Panc1 (cell line): Measurements from ENCODE around the gene DCLK2. TPM values are rescaled to one million over a fixed set of nuclear protein-coding genes. Genes with fewer than 3 reads are reported as not detected.

Experiments
- ATAC-seq: fragments of 200-7000 bp; cut with Tn5 transposase; 2 replicates; pipeline ENCODE4 v1.9.1; 2020; ENCODE audit warnings: mild to moderate bottlenecking, moderate library complexity
- BruUV-seq: library from RNA; stranded (reverse); fragments of 400-500 nt; replicated peaks from 2 replicates; lab custom pipeline; 2021; lab: Mats Ljungman, UMichigan
- CTCF ChIA-PET: fragments of 300-600 bp; sonication (Branson Sonifier 250); formaldehyde crosslinking; loops from one replicate; lab custom pipeline; 2022; ENCODE audit warnings: antibody characterized with exemption; lab: Charles Lee
- POLR2A ChIA-PET: fragments of 300-600 bp; sonication (Branson Sonifier 250); formaldehyde crosslinking; loops from one replicate; lab custom pipeline; 2022; ENCODE audit warnings: antibody characterized with exemption; lab: Charles Lee
- DNase-seq: peaks from one replicate; pipeline ENCODE4 v3.0.0-alpha.2; 2010; ENCODE audit warnings: low read depth, low spot score
- H3K27ac ChIP-seq: 2 replicates; pipeline ENCODE4 v1.5.1; 2011; ENCODE audit warnings: mild to moderate bottlenecking, low read length, inconsistent platforms
- H3K27me3 ChIP-seq: fragments of 200-500 bp; sonication (Bioruptor generic); 2 replicates; pipeline ENCODE4 v1.6.0; 2014; ENCODE audit warnings: low read length, inconsistent platforms; ENCODE audit not compliant: control insufficient read depth, insufficient read depth
- H3K36me3 ChIP-seq: fragments of 200-500 bp; sonication (Bioruptor generic); 2 replicates; pipeline ENCODE4 v1.5.1; 2014; ENCODE audit warnings: inconsistent platforms, mild to moderate bottlenecking, low read length, moderate library complexity; ENCODE audit not compliant: control insufficient read depth, insufficient read depth
- H3K4me1 ChIP-seq: 2 replicates; pipeline ENCODE4 v1.5.1; 2011; ENCODE audit warnings: inconsistent platforms, mild to moderate bottlenecking, low read length, moderate library complexity; ENCODE audit not compliant: control insufficient read depth, insufficient read depth
- H3K4me3 ChIP-seq, 2 experiments: 2 replicates each; pipeline ENCODE4 v1.5.1; 2011 to 2012; ENCODE audit warnings: low read depth in 2 of 2, low read length in 2 of 2, mild to moderate bottlenecking in 2 of 2, inconsistent platforms in 1 of 2, moderate library complexity in 1 of 2
- H3K9me3 ChIP-seq: fragments of 200-500 bp; sonication (Bioruptor generic); 2 replicates; pipeline ENCODE4 v1.5.1; 2014; ENCODE audit warnings: low read depth, mild to moderate bottlenecking, inconsistent platforms, low read length, moderate library complexity; ENCODE audit not compliant: control insufficient read depth, insufficient read depth
- CTCF ChIP-seq: fragments of 450-650 bp; IDR thresholded peaks from 2 replicates; pipeline ENCODE4 v1.5.1; 2017; ENCODE audit warnings: mild to moderate bottlenecking
- POLR2AphosphoS5 ChIP-seq: IDR thresholded peaks from 2 replicates; pipeline ENCODE4 v1.6.1; 2012; ENCODE audit warnings: mild to moderate bottlenecking, low read depth, low read length, moderate library complexity
- REST ChIP-seq, 2 experiments: IDR thresholded peaks; 2 replicates each; pipeline ENCODE4 v1.6.1; 2011 to 2012; ENCODE audit warnings: low read depth in 2 of 2, control low read depth in 1 of 2, low read length in 1 of 2, mild to moderate bottlenecking in 1 of 2, moderate library complexity in 1 of 2; ENCODE audit not compliant: insufficient read depth in 1 of 2
- SIN3A ChIP-seq: IDR thresholded peaks from 2 replicates; pipeline ENCODE4 v1.6.1; 2012; ENCODE audit warnings: low read depth, mild to moderate bottlenecking, low read length, moderate library complexity, borderline replicate concordance; ENCODE audit not compliant: insufficient read depth
- TCF7L2 ChIP-seq: IDR thresholded peaks from 2 replicates; pipeline ENCODE4 v1.6.1; 2011; ENCODE audit warnings: mild to moderate bottlenecking, low read depth, low read length, inconsistent platforms
- in situ Hi-C: cut with HindIII; loops from 2 replicates; pipeline ENCODE4 v1.10.0; 2016; ENCODE audit warnings: low sequenced_read_pairs, low pct_unique_long_range_greater_than_20kb
- intact Hi-C: fragments of 100-400 bp; cut with micrococcal nuclease; formaldehyde crosslinking; loops from one replicate; pipeline ENCODE4 v1.10.0; 2022; ENCODE audit not compliant: unreplicated experiment
- total RNA-seq: library from RNA; stranded (reverse); gene quantifications from one replicate; pipeline ENCODE4 v1.2.1, GENCODE V29; 2021; ENCODE audit not compliant: unreplicated experiment

The DCLK2 gene
- total RNA-seq, 1 experiment from 2014 or later = 9.5 TPM

- Histone ChIP-seq H3K27ac (no peak overlapping the region), H3K36me3 (no peaks in the 10 kb centered on the region), H3K4me3 (no peak overlapping the region), H3K27me3 (no peaks in the 10 kb centered on the region), H3K9me3 (no peaks in the 10 kb centered on the region), H3K4me1 (no peaks in the 10 kb centered on the region)
- DNase-seq = no peak
- intact Hi-C loops (no loop called here), in situ Hi-C loops (no loop called here)
- POLR2A ChIA-PET = no interaction called here
- ATAC-seq = no peak
- BruUV-seq = no TSS peak
- CTCF ChIA-PET = no interaction called here
- TF ChIP-seq CTCF (no peak), REST (IDR thresholded peaks at IDR 0.05; ENCODE audit: insufficient read depth in 1 of 2, low read depth in 2 of 2, low read length in 1 of 2) (no peak), TCF7L2 (no peak), POLR2AphosphoS5 (no peak), SIN3A (no peak)
Observed at GRCh38 chr4:150199056-150199455, 120.8 kb downstream of the DCLK2 start.

- ChIA-PET CTCF (no interaction called here), POLR2A (interaction anchor here (0.7 kb wide), 1 partner anchor 197 kb away, joined by 4 read pairs; no protein-coding TSS in a partner anchor)
- no peaks in the 10 kb centered on the region for H3K36me3 ChIP-seq
- no TSS peak for BruUV-seq
- DNase-seq = no peak
- intact Hi-C loops (loop anchor here (5.0 to 10.0 kb wide), 2 partner anchors 100 to 193 kb away; no protein-coding TSS in a partner anchor), in situ Hi-C loops (no loop called here)
- H3K4me1 ChIP-seq = peaks cover 2% of the 10 kb centered on the region; the same call in 1 of the 2 replicates
- no peak for ATAC-seq
- H3K4me3 ChIP-seq = no peak overlapping the region
- H3K9me3 ChIP-seq = no peaks in the 10 kb centered on the region
- no peak overlapping the region for H3K27ac ChIP-seq
- no peaks in the 10 kb centered on the region for H3K27me3 ChIP-seq
- TF ChIP-seq CTCF = no peak
- TF ChIP-seq REST (IDR thresholded peaks at IDR 0.05; ENCODE audit: insufficient read depth in 1 of 2, low read depth in 2 of 2, low read length in 1 of 2) = no peak
- TF ChIP-seq SIN3A = no peak
- no peak for TF ChIP-seq TCF7L2
- no peak for TF ChIP-seq POLR2AphosphoS5
Observed at GRCh38 chr4:150205016-150205415, 126.8 kb downstream of the DCLK2 start.
